RWPE2 (cell line): ENCODE data around the gene DGLUCY.
"Not testable (repeated sequence)": the region's sequence is repeated elsewhere in the genome, so short reads cannot be mapped to it uniquely, and the experiment has no call there.

ENCODE experiments used
- ATAC-seq: fragments of 200-7000 bp; cut with Tn5 transposase; 3 replicates; pipeline ENCODE4 v1.9.1; 2021; ENCODE audit warnings: low read depth
- DNase-seq: peaks from one replicate; pipeline ENCODE4 v3.0.0-alpha.2; 2020; ENCODE audit warnings: low spot score
- H3K27ac ChIP-seq: fragments of 450-650 bp; 2 replicates; pipeline ENCODE4 v1.5.1; 2017; ENCODE audit warnings: mild to moderate bottlenecking; ENCODE audit not compliant: poor library complexity, severe bottlenecking
- H3K27me3 ChIP-seq: fragments of 250-450 bp; sonication (Bioruptor Pico); 2 replicates; pipeline ENCODE4 v1.5.1; 2021; ENCODE audit warnings: mild to moderate bottlenecking, moderate library complexity; ENCODE audit not compliant: insufficient read depth, poor library complexity, severe bottlenecking
- H3K36me3 ChIP-seq: fragments of 250-450 bp; sonication (Bioruptor Pico); 2 replicates; pipeline ENCODE4 v1.5.1; 2020; ENCODE audit warnings: low read depth, mild to moderate bottlenecking, moderate library complexity
- H3K4me1 ChIP-seq: fragments of 250-450 bp; sonication (Bioruptor Pico); 2 replicates; pipeline ENCODE4 v1.5.1; 2021; ENCODE audit warnings: mild to moderate bottlenecking, moderate library complexity; ENCODE audit not compliant: insufficient read depth, poor library complexity, severe bottlenecking
- H3K4me3 ChIP-seq: fragments of 250-450 bp; sonication (Bioruptor Pico); 2 replicates; pipeline ENCODE4 v1.5.1; 2021; ENCODE audit warnings: mild to moderate bottlenecking, moderate library complexity; ENCODE audit not compliant: severe bottlenecking
- H3K9me3 ChIP-seq: fragments of 250-450 bp; sonication (Bioruptor Pico); 2 replicates; pipeline ENCODE4 v1.5.1; 2021; ENCODE audit warnings: mild to moderate bottlenecking, moderate library complexity; ENCODE audit not compliant: severe bottlenecking
- CTCF ChIP-seq: fragments of 450-650 bp; IDR thresholded peaks from one replicate; pipeline ENCODE4 v1.5.1; 2017; ENCODE audit warnings: mild to moderate bottlenecking, moderate library complexity; ENCODE audit not compliant: poor library complexity, severe bottlenecking

Gene DGLUCY

DNA sequence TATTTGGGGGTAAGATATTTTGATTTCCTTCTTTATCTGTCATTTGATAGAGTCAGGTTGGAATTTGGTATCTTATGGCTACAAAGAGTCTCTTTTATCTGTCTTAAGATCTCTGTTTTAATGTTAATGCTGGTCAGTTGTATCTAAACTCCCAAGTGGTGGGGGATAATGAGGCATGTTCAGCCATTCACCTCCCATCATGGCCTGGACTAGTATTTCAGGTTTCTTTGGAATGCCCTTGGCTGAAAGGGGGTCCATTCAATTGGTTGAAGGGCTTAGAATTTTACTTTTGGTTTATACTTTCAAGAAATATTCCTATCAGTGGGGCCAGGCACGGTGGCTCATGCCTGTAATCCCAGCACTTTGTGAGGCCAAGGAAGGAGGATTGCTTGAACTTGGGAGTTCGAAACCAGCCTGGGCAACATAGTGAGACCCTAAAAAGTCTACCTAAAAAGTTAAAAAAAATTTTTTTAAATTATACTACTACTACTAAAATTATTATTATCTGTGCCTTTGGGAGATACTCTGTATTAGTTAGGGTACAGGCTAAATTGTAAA is 4.7 kb downstream of the DGLUCY start:
- TF ChIP-seq CTCF = no peak
- H3K4me3 ChIP-seq = no peak overlapping the region
- no peaks in the 10 kb centered on the region for H3K9me3 ChIP-seq
- no peaks in the 10 kb centered on the region for H3K27me3 ChIP-seq
- H3K27ac ChIP-seq = peak overlapping the region; percentile 52
- DNase-seq (no peak), ATAC-seq (no peak)
- H3K36me3 ChIP-seq = no peaks in the 10 kb centered on the region; the same call in 1 of the 2 replicates
- peaks cover 25% of the 10 kb centered on the region for H3K4me1 ChIP-seq

- ATAC-seq (peak; percentile 71), DNase-seq (no peak)
- Histone ChIP-seq H3K36me3 (no peaks in the 10 kb centered on the region; the same call in 1 of the 2 replicates), H3K27me3 (no peaks in the 10 kb centered on the region), H3K4me3 (no peak overlapping the region), H3K9me3 (no peaks in the 10 kb centered on the region), H3K27ac (peak overlapping the region; percentile 52), H3K4me1 (peaks cover 33% of the 10 kb centered on the region)
- no peak for TF ChIP-seq CTCF
These were observed 5.9 kb downstream of the DGLUCY start for GRCh38 chr14:91119556-91120311.

DNA sequence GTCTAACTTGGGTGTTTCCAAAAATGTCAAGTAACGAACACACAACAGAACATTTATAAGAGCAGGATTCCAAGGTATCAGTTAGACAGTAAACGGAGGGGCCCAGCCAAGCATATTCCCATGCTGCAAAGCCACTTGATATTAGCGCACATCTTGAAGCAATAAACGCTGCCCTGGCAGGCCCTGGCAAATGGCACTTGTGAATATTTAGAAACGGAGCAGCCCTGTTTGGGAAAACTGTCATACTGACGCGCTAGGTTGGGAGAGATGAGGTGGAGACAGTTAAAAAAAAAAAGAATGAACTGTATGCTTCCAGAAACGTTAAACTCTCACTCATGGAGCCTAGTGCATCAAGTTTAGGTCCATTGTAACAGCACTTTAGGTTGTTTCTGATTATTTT is 9.3 kb downstream of the DGLUCY start:
- Histone ChIP-seq H3K4me3 (no peak overlapping the region), H3K4me1 (peaks cover 26% of the 10 kb centered on the region), H3K36me3 (peaks cover 5% of the 10 kb centered on the region; the same call in 1 of the 2 replicates), H3K9me3 (peaks cover 9% of the 10 kb centered on the region), H3K27ac (peak overlapping the region; percentile 71), H3K27me3 (no peaks in the 10 kb centered on the region)
- no peak for TF ChIP-seq CTCF
- ATAC-seq (no peak), DNase-seq (no peak)

DNA sequence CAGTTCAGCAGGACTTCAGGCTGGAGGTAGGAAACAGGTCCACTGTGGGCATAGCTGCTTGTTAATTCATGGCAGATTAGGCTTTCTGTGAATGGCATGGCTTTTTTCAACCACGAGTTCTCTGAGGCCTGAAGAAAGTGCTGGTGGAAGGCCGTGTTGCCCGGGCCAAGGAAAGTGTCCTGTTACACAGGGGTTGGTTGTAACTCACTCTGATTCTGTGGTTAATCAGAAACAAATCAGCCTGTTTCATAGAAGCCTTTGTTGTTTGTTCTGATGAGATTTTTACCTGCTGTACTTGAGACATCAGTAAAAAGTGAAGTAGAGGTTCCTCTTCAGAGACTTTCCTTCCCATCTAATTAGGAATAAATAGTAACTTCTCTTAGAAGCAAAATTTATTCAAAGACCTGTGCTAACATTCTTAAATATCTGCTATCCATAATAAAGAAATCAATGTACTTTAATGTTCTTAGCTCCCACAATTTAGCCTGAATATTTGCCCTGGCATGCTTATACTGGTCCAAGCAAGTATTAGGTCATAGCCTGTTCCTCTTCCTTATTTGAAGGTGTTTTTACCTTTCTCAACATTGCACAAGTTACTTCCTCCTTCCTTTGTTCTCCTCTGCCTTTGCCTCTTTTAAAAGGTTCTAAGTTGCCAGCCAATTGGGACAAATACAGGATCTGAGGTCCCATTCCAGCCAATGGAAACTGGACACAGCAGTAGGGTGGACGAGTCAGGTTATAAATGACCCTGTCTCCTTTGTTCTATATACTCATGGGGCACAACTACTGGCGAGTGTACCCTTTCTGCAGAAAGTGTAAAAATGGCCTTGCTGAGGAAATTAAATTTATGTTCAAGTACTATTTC is 10.8 kb downstream of the DGLUCY start:
- not testable (repeated sequence) for H3K9me3 ChIP-seq, H3K4me3 ChIP-seq, H3K36me3 ChIP-seq, ATAC-seq, H3K27me3 ChIP-seq, DNase-seq
- peaks cover 19% of the 10 kb centered on the region for H3K4me1 ChIP-seq
- H3K27ac ChIP-seq = peak overlapping the region; percentile 71

GRCh38 chr14:91125271-91125660 is 11.4 kb downstream of the DGLUCY start:
- Histone ChIP-seq H3K27ac (peak overlapping the region; percentile 71), H3K4me3 (no peak overlapping the region), H3K9me3 (peaks cover 9% of the 10 kb centered on the region), H3K36me3 (peaks cover 9% of the 10 kb centered on the region; the same call in 1 of the 2 replicates), H3K27me3 (no peaks in the 10 kb centered on the region), H3K4me1 (peaks cover 13% of the 10 kb centered on the region)
- ATAC-seq = no peak
- no peak for TF ChIP-seq CTCF
- no peak for DNase-seq
